22Rv1 (cell line): ENCODE data around the gene SLIT1.

Experiments
- H3K27ac ChIP-seq: fragments of 450-650 bp; 2 replicates; pipeline ENCODE4 v1.5.1; 2017
- CTCF ChIP-seq: fragments of 450-650 bp; IDR thresholded peaks from 2 replicates; pipeline ENCODE4 v1.5.1; 2017; ENCODE audit warnings: mild to moderate bottlenecking
- ZFX ChIP-seq: fragments of 450-650 bp; IDR thresholded peaks from 2 replicates; pipeline ENCODE4 v1.6.1; 2017; ENCODE audit warnings: antibody characterized with exemption, borderline replicate concordance

Gene SLIT1

GRCh38 chr10:97023401-97024167 lies 162.2 kb downstream of the SLIT1 start:
- TF ChIP-seq CTCF (no peak), ZFX (no peak)
- no peak overlapping the region for H3K27ac ChIP-seq

- TF ChIP-seq CTCF (no peak), ZFX (no peak)
- no peak overlapping the region for H3K27ac ChIP-seq
These were observed 163.1 kb downstream of the SLIT1 start for GRCh38 chr10:97022616-97023015.

DNA sequence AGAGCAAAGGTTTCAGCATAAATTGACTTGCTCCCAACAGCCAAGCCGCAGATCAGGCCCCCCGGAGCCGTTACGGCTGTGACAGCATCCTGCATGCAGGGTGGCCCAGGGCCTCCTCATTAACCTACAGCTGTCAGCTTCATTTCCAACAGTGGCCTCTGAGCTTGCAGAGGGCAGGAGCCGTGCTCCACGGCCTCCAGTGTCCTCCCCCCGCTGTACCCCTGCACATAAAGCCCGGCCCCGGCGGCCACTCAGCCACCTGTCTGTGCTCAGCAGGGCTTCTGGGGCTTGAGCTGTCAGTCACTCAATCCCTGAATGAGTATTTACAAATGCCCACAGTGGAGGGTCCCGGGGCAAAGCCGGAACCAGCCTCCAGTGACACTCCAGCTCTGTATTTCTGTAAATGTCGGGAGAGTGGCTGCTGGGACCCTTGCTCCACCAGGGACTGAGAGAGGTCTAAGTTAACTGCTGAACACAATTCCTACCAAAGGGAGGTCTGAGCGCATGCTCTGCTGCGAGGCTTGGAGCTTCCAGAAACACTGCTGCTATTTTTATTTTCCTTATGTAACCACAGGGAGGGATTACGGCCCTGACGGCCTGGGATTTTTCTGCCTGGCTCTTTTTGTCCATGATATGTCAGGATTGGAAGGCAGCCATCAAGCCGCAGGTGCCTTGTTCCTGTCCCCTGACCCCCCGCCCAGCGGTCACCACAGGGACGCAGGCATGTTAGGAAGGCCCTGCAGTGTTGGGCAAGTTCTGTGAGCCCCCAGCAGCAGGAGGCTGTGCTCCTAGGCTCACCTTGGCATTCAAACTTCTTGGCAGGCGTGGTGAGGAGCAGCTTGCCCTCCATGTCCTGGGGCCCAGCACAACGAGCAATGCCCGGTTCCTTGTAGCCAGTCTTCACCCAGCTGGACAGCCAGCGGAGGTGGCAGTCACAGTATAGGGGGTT lies 165.0 kb downstream of the SLIT1 start:
- H3K27ac ChIP-seq, result no peak overlapping the region
- TF ChIP-seq CTCF (no peak), ZFX (no peak)

DNA sequence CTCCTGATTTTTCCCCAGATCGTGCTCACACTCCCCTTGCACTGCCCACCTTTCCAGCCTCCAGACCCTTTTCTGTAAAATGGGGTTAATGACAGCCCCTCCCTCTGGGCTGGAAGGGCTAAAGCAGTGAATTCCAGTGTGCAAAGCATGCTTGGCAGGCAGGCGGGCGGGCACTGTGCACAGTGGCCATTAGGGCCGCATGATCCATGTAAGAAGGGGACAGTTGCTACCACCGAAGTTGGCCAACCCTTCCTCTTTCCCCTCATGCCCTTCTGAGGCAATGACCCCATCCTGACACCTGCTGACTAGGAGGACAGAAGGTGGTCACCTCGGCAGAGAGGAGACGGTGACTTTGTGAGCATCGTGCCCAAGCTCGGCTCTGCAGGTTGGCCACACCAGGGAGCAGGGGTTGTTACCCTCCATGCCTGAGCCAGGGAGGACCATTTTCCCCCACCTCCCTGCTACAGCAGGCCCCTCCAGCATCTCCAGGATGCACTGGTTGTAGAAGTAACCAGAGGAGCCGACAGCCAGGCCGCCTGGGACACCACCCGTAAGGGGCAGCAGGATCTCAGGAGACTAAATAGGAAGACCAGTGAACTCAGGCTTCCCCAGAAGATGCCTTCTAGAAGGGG lies 166.4 kb downstream of the SLIT1 start:
- TF ChIP-seq ZFX, result no peak
- TF ChIP-seq CTCF, result no peak
- H3K27ac ChIP-seq, result no peak overlapping the region

- no peak overlapping the region for H3K27ac ChIP-seq
- TF ChIP-seq ZFX, result no peak
These were observed 167.2 kb downstream of the SLIT1 start for GRCh38 chr10:97018251-97019212.

- TF ChIP-seq ZFX (no peak), CTCF (no peak)
These were observed 168.3 kb downstream of the SLIT1 start for GRCh38 chr10:97017474-97017903.

More at GRCh38 chr10:97017474-97017903, 168.3 kb downstream of the SLIT1 start:
- no peak overlapping the region for H3K27ac ChIP-seq
